Testis (tissue), 2 donors: Measurements from ENCODE around the gene ZDHHC17.

Experiments used
- POLR2A ChIP-seq: fragments of 450-650 bp; IDR thresholded peaks from one replicate; pipeline ENCODE4 v1.6.1; 2017; ENCODE audit warnings: antibody characterized with exemption, mild to moderate bottlenecking, moderate library complexity
- TF ChIP-seq, protein P1 (sequence below), 3 experiments: fragments of 450-650 bp in 2 of 3; fragments of 200-600 bp in 1 of 3; sonication (generic) in 1 of 3; IDR thresholded peaks; one replicate each; pipeline ENCODE4 v1.5.1; 2016 to 2019; ENCODE audit warnings: antibody characterized with exemption in 3 of 3, mild to moderate bottlenecking in 2 of 3, moderate library complexity in 1 of 3

DNA sequence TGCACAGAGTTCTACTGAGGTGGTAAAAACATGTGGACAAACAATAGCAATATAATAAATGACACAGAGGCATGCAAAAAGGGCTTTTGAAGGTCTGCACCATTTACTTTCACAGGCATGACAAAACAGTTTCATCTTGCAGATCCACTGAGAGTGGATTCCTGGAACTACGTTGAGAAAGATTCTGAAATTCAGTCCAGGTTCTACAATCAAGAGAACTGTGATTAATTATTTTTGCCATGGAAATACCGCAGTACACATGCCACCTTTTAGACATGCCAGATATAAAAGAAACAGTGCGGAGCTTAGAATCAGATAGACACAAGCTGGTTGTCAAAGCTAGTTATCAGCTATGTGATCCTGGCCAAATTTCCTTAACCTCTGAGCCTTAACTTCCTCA lies 110.1 kb downstream of the ZDHHC17 start:
- TF ChIP-seq, protein P1, sequence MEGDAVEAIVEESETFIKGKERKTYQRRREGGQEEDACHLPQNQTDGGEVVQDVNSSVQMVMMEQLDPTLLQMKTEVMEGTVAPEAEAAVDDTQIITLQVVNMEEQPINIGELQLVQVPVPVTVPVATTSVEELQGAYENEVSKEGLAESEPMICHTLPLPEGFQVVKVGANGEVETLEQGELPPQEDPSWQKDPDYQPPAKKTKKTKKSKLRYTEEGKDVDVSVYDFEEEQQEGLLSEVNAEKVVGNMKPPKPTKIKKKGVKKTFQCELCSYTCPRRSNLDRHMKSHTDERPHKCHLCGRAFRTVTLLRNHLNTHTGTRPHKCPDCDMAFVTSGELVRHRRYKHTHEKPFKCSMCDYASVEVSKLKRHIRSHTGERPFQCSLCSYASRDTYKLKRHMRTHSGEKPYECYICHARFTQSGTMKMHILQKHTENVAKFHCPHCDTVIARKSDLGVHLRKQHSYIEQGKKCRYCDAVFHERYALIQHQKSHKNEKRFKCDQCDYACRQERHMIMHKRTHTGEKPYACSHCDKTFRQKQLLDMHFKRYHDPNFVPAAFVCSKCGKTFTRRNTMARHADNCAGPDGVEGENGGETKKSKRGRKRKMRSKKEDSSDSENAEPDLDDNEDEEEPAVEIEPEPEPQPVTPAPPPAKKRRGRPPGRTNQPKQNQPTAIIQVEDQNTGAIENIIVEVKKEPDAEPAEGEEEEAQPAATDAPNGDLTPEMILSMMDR (IDR thresholded peaks at IDR 0.05): no peak
- no peak for TF ChIP-seq POLR2A
